Jurkat, Clone E6-1 (cell line): ENCODE data around the gene ZIC1.

Experiments used
- DNase-seq: peaks from one replicate; pipeline ENCODE4 v3.0.0-alpha.2; 2011; ENCODE audit warnings: low read depth, low spot score
- H3K4me3 ChIP-seq: 2 replicates; pipeline ENCODE4 v1.5.1; 2011; ENCODE audit warnings: mild to moderate bottlenecking, low read length, control low read depth, moderate library complexity

Gene ZIC1

GRCh38 chr3:147377412-147378367, 31.5 kb upstream of the ZIC1 start:
- no peak for DNase-seq
- H3K4me3 ChIP-seq: no peak overlapping the region

- DNase-seq: no peak
- no peak overlapping the region for H3K4me3 ChIP-seq
Observed at GRCh38 chr3:147379651-147380050, 29.5 kb upstream of the ZIC1 start.

- no peak overlapping the region for H3K4me3 ChIP-seq
- no peak for DNase-seq
Observed at GRCh38 chr3:147380387-147380951, 28.7 kb upstream of the ZIC1 start.

- H3K4me3 ChIP-seq: no peak overlapping the region
- no peak for DNase-seq
Observed at GRCh38 chr3:147380977-147381376, 28.2 kb upstream of the ZIC1 start.

- no peak overlapping the region for H3K4me3 ChIP-seq
- DNase-seq: no peak
Observed at GRCh38 chr3:147381596-147381995, 27.6 kb upstream of the ZIC1 start.

- peak; percentile 5 for DNase-seq
- no peak overlapping the region for H3K4me3 ChIP-seq
Observed at GRCh38 chr3:147383617-147384016, 25.5 kb upstream of the ZIC1 start.

GRCh38 chr3:147384210-147385058, 24.7 kb upstream of the ZIC1 start:
- peak; percentile 1 for DNase-seq
- H3K4me3 ChIP-seq: no peak overlapping the region

GRCh38 chr3:147385059-147386012, 23.8 kb upstream of the ZIC1 start:
- DNase-seq: no peak
- no peak overlapping the region for H3K4me3 ChIP-seq

GRCh38 chr3:147387291-147387884, 21.8 kb upstream of the ZIC1 start:
- H3K4me3 ChIP-seq: no peak overlapping the region
- DNase-seq: no peak

- no peak overlapping the region for H3K4me3 ChIP-seq
- DNase-seq: no peak
Observed at GRCh38 chr3:147387885-147388699, 21.1 kb upstream of the ZIC1 start.

GRCh38 chr3:147388700-147389580, 20.2 kb upstream of the ZIC1 start:
- H3K4me3 ChIP-seq: no peak overlapping the region
- DNase-seq: no peak

GRCh38 chr3:147389717-147390116, 19.4 kb upstream of the ZIC1 start:
- no peak overlapping the region for H3K4me3 ChIP-seq
- no peak for DNase-seq

- H3K4me3 ChIP-seq: no peak overlapping the region
- DNase-seq: no peak
Observed at GRCh38 chr3:147390589-147391569, 18.3 kb upstream of the ZIC1 start.

GRCh38 chr3:147391781-147392624, 17.2 kb upstream of the ZIC1 start:
- no peak for DNase-seq
- H3K4me3 ChIP-seq: no peak overlapping the region

- DNase-seq: no peak
- H3K4me3 ChIP-seq: no peak overlapping the region
Observed at GRCh38 chr3:147392625-147392946, 16.6 kb upstream of the ZIC1 start.
